ENCODE data around the gene TNRC6B.

Gene TNRC6B

DNA sequence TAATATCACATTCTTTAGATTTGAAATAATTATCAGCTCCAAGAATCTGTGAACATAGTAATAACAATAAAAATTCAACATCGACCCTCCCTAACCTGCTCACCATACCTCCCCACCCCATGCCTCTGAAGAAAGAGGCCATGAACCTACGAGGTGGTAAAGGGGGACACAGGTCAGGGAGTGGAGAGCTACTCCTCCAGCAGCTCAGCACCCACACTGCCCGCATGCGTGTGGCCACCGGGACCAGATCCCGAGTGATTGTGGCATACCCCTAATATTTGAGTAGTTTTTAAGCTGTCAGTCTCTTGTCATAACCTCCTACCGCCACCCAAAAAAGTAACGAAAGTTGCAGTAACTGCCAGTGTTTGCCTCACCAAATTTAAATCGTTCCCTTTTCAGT is 151.7 kb downstream of the TNRC6B start:
- no peak for DNase-seq

DNA sequence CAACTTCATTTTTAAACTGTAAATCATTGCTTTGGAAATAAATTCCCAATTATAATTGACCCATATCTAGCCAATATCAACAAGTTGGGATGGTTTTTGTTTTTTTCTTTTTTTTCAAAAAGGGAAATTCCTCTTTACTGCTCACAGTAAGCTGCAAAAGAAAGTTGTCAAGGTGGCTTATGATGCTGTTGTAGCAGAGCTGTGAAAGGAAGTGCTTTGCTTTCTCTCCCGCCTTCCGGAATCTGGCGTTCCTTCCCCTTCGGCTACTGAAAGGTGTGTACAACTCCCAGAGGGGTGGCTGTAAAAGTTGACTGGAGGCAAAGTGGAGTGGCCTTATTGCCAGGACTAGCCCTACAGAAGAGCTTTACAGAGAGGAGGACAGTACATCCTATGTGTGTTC is 152.4 kb downstream of the TNRC6B start:
- no peak for DNase-seq

DNA sequence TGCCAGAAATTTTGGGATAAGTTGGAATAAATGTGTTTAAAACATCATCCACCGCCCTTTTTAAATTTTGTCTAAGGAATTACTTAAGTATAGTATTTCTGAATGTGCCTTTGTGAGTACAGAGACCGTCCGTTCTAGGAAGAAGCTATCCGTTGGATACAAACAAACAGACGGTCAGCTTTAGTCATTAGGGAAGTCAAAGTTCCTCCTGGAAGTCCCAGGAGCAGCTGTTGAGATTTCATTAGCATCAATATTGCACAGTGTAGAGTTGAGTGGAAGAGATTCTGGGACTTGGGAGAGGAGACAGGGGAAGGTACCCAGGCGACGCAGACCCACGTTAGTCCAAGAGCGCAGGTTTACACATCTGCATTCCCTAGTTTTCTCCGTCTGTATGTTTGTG is 152.9 kb downstream of the TNRC6B start:
- no peak for DNase-seq

DNA sequence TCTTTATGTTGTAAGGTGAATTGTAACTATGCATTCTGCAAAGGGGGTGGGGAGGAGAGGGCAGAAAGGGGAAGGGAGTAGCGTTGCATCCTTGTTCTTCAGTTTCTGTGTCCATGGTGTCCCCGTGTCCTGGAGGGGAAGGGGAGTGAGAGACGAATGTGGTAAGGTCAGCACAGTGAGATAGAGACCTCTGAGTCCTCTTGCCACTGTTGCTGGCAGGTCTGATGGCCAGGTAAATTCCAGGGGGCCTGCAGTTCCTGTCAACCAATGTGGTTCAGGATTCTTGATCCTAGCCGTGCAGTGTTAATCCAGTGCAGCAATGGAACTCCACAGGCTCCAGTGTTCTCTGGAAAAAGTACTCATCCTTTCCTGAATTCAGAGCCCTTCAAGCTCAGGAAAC is 154.0 kb downstream of the TNRC6B start:
- no peak for DNase-seq

DNA sequence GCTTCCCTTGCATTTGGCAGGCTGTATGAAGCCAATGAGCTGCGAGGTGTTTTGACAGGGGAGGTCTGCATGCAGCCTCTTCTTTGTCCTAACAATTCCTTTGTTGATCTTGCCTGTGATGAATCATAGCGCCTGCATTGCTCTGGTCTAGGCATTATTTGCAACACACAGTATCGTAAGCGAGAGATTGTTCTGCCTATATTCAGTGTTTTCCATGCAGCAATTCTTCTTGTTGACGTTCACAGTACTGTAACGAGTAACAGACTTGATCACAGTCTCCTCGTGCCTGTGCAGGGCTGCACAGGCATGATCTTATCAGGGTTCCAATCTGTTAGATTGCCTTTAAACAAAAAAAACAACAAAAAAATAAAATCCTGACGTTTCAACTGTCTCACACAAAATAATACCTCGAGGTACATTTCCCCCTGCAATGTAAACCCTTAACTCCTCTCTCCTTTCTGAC is 154.6 kb downstream of the TNRC6B start:
- DNase-seq = no peak

DNA sequence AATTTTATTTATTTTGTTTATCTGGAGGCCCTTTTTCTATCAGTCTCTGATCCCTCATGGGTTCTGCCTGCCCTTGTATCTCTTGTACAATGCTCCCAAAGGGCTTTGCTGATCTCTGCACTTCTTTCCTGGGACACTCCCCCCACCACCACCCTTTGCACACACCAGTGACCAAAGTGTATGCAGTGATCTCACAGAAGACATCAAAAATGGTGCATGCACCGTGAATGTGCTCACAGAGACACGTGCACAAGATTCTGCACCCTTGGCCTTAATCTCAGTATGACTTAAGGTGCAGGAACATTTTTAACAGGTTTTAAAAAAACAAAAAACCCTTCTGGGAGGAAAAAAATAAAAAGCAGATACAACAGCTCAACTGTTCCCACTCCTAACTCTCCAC is 156.3 kb downstream of the TNRC6B start:
- no peak for DNase-seq

DNA sequence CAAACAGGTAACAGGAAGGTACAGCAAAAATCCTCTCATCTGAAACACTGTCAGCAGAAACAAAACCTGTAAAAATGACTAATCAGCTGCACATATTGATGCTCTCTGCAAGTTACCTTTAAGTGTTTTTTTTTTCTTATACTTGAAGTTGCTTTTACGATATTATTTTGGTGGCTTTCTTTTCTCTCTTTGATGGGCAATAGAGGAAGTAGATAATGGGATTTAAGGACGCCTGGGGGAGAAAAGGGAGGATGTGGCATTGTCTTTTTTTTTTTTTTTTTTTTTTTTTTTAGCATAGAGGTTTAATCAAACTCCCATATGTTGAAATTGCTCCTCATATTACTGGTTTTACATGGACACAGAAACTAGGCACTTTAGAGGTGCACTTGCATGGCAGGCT is 157.2 kb downstream of the TNRC6B start:
- no peak for DNase-seq

DNA sequence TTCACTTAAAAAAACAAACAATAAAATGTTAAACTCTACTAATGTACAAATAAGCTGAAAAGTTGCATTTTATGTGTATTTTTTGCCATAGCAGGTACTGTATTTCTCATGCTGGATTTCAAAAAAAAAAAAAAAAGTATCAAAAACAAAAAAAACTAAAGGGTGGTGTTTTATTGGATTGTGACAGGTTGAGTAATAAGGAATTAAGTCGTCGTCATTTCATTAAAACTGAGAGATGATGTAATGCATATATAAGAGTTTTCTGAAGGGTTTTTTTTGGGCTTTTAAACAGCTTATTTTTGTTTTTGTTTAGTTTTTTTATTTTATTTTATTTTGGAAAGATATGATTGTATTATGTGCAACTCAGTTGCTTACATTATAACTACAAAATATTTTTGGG is 157.6 kb downstream of the TNRC6B start:
- no peak for DNase-seq

DNA sequence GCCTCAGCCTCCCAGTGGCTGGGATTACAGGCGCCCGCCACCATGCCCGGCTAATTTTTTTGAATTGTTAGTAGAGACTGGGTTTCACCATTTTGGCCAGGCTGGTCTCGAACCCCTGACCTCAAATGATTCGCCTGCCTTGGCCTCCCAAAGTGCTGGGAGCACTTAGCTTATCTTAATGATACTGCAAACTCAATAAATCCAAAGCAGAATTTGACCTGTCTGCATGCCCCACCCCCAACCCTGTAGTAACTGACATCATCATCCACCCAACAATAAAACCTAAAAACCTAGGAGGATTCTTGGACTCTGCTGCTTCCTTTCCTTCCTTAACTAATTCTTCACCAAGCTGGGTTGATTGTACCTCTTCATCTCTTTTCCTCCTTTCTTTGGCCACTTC is 162.3 kb downstream of the TNRC6B start:
- DNase-seq = no peak

DNA sequence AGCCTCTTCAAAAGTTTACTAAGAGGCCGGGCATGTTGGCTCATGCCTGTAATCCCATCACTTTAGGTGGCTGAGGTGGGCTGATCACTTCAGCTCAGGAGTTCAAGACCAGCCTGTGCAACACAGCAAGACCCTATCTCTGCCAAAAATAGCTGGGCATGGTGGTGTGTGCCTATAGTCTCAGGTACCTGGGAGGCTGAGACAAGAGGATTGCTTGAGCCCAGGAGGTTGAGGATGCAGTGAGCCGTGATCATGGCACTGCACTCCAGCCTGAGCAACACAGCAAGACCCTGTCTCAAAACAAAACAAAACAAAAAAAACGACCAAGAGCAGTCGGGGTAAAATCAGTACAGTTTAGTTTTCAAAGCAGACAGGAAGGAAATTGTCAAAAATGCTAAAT is 163.9 kb downstream of the TNRC6B start:
- DNase-seq = no peak

DNA sequence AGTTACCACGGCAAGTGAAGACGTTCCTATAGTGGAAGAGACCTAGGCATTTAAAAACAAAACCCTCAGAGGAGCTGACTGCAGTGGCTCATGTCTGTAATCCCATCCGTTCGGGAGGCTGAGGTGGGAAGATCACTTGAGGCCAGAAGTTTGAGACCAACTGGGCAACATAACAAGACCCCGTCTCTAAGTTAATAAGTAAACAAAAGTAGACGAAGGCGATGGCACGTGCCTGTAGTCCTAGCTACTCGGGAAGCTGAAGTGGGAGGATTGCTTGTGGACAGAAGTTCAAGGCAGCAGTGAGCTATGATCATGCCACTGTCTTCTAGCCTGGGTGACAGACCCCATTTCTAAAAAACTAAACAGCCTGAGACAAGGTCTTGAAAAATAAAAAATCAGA is 164.8 kb downstream of the TNRC6B start:
- no peak for DNase-seq

DNA sequence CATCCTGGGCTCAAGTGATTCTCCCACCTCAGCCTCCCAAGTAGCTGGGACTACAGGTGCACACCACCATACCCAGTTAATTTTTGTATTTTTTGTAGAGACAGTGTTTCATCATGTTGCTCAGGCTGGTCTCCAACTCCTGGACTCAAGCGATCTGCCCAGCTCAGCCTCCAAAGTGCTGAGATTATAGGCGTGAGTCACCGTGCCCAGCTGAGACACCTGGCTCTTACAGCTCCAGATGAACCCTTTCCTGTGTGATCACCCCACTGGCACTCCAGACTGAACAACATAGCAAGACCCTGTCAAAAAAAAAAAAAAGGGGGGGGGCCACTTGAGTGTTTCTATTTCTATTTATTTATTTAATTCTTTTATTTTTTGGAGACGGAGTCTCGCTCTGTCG is 167.5 kb downstream of the TNRC6B start:
- DNase-seq = no peak

DNA sequence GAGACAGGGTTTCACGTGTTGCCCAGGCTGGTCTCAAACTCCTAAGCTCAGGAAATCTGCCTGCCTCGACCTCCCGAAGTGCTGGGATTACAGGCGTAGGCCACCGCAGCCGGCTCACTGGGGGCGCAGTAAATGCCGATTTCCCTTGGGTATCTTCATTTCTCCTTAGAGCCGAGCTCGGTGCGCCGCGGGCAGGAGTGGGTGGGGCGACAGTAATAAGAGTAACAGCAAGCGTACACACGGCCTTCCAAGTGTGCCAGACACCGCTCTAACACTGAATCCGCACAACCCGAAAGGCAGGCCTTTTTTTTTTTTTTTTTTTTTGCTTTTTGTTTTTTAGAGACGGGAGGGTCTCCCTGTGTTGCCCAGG is 168.1 kb downstream of the TNRC6B start:
- no peak for DNase-seq

DNA sequence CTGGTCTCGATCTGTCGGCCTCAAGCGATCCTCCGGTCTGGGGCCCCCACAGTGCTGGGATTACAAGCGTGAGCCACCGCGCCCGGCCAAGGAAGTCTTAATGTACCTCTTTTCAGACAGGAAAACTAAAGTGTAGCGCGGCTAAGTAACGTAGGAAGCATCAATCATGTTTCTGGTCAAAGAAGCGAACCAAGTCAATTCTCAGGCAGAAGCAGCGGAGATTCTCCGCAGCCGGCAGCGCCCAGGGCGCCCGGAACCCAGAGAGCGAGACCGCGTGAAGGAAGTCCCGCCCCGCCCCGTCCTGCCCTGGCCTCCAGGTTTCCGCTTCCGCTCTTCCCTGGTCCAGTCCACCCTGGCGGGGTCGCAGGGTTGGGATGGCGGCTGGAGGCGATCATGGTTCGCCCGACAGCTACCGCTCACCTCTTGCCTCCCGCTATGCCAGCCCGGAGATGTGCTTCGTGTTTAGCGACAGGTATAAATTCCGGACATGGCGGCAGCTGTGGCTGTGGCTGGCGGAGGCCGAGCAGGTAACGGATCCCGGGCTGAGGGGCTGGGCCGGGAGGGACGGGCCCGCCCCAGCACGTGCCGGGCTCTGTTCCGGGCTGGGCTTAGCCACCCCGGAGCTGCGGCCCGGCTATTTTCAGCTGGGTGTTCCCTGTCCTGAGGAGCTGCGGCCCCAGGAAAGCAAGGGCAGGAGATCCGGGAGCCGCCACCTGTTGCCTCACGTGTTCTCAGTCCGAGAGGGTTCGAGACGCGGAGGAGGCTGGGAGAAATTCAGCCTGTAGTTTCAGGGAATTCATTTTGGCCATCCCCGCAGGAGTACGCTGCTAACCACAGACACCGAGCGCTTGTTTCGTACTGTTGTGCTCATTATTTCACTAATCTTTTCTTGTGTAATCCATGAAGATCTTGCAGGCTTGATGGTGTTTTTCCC is 168.7 kb downstream of the TNRC6B start, which contains the start of gene ADSL:
TSS of gene ADSL (plus strand) at position 316 of the 934 bp plus-strand sequence. CDS start at position 375, 59 bp downstream.
- no peak for DNase-seq

DNA sequence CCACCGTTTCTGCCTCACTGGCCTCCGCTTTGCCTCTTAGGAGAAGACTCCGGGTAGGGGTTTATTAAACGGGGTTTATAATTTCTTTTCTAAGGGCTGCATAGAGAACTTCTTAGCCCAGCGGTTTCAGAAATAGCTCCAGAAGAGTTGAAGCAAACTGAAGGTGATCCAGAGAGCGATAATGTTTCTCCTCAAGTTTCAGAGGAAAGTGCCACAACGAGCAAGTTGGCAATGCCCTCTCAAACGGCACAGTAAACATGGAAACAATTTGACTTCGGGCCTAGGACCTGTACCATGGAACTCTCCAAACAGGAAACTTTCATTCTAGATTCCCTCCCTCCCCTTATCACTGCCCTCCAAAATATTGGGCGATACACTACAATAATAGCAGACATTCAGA is 169.6 kb downstream of the TNRC6B start:
- DNase-seq = no peak

DNA sequence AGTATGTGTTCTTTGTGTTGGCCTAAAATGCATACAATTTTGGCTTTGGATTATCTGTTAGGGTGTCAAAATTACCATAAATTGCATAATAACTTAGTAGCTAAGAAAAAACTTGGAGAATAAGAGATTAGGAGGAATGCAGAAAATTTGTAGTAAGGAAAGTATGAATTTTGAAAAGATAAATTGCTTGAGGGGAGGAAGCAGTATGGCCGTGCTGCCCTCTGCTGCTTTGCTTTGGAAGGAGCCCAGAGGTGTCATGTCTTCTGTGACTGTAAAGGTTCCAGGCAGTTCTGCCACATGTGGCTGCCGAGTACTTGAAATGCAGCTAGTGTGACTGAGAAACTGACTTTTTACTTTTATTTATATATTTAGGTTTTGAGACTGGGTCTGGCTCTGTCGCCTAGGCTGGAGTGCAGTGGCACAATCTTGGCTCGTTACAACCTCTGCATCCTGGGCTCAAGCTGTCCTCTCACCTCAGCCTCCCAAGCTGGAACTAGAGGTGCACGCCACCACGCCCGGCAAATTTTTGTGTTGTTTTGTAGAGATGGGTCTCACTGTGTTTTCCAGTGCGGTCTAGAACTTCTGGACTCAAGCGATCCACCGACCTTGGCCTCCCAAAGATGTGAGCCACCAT is 170.4 kb downstream of the TNRC6B start:
- DNase-seq = no peak

DNA sequence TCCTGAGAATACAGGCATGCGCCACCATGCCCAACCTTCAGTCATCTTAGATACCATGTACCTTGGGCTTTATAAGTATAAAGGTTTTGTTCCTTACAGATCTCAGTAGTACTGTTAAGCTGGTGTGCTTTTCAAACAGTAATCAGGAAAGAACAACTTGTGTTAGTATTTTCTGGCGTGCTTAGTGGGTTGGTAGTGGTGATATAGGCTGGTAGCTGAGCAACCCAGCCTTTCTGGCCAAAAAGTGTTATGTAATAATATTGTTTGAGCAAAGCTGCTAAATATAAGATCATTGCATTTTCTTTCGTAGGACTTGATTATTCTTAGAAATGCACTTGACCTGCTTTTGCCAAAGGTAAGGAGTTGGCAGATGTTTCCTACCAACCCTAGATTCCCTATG is 175.0 kb downstream of the TNRC6B start:
- no peak for DNase-seq

DNA sequence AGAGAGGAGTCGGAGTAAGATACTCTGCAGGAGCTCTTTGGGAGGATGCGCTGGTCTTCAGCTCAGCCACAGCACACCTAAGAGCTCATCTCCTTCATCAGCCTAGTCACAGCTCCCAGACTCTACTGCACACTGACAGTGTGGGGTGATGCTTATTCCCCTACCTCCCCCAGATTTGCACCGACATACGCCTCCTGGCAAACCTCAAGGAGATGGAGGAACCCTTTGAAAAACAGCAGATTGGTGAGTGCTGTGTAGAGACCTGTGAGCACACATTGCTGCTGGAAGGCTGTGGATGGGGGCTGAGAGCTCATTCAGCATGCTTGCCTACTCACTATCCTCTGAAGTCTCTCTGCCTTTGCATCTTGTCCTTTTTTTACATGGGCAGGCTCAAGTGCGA is 183.4 kb downstream of the TNRC6B start:
- DNase-seq = no peak

DNA sequence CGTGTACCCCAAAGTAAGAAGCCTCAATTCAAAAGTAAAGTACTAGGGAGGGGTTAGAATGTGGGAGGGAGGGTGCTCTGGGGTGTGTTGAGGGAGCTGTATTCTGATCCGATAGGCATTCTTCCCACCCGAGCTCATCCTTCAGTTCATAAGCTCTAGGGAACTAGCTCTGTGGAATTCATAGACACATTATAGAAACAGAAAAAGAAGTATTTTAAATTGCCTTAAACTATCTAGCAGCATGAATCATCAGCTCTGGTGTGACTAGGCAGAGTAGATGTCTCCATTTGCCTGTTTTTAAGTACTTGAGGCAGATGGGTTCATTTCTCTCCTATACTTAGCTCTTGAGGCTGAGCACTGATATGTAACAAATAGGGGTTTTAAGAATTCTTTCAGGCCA is 185.3 kb downstream of the TNRC6B start:
- no peak for DNase-seq

DNA sequence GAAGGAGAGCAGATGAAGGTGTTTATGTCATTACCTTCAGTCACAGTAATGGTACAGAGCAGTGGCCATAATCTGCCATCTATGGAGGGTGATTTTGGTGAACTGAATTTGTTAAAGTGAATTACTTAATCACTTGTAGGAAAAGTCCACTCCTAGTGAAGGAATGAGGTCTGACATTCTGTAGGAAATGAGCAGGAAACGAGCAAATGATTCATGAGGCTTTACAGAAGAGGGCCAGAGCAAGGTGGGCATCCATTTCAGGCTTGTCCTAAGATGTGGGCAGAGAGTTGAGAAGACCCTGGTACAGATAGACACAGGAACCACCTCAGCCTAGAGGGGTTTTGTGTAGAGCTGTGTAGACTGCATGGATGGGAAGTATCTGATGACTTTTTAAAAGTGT is 186.7 kb downstream of the TNRC6B start:
- DNase-seq = no peak

DNA sequence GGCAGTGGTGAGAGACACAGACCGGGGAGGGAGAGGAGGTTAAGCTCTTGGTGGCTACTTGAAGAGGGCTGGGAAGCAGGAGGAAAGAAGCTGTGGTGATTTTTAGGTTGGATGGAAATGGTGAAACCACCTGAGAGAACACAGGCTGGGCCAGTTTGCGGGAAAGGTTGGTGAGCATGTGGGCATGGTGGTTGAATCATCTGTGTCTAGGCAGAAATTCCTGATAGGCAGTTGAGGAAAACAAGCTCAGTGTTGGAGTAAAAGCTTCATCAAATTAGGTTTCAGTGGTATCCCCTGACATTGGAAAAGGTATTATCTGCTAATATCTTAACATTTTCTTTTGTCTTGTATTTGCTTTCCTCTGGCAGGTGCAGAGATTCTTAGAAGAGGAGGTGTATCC is 188.3 kb downstream of the TNRC6B start:
- no peak for DNase-seq

DNA sequence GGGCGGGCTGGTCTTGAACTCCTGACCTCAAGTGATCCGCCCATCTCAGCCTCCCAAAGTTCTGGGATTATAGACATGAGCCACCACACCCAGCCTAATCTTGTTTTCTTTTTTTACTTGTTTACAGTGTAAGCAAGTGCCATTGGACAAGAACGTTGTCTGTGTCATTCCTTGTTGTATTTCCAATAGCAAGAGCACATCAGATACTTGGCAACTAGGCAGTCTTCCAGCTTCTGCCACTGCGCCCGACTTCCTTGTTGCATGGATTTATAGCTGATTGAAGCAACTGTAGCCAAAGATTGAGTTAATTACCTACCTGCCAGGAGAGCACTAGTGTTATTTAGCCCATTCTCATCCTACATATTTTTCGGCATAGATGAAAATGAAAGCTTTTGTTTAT is 189.6 kb downstream of the TNRC6B start:
- no peak for DNase-seq

DNA sequence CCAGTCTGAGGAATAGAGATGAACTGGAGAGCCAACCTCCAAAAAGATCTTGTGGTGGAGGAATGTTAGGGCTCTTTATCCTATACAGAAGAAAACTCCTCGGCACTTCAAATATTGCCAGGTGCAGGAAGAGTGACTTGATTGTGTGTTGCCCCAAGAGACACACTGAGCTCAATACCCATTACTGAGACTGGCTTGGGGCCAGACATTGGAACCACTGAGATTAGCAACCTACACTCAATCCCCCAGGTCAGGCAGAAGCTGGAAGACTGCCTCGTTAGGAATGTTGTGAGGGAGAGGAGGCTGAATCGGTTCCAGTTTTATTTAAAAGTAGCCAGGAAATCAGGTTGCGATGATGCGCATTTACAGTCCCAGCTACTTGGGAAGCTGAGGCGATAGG is 190.3 kb downstream of the TNRC6B start:
- DNase-seq = no peak

DNA sequence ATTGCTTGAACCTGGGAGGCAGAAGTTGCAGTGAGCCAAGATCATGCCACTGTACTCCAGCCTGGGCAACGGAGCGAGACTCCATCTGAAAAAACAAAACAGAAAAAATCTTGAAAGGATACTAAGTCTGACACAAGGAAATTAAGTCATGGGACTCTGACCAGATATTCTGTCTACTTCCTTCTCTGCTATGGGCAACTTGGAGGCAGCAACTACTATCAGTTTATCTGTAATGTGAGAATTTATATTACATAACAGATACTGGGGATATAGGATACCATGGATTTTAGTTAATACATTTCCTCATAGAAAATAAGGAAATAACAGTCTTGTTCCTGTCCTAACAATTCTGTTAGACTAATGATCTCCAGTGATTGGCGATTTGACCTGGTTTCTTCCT is 191.1 kb downstream of the TNRC6B start:
- no peak for DNase-seq

DNA sequence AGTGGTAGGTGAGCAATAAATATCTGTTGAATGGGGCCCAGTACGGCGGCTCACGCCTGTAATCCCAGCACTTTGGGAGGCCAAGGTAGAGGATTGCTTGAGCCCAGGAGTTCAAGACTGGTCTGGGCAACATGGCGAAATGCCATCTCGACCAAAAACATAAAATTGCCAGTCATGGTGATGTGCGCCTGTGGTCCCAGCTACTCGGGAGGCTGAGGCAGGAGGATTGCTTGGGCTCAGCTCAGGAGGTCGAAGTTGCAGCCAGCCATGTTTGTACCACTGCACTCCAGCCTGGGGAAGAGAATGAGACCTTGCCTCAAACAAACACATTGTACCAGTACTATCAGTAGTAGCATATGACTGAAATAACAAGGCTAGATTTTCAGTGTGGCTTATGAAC is 196.8 kb downstream of the TNRC6B start:
- DNase-seq = no peak

Measured in NCI-H187 treated with DMSO at 0.1 percent for 48 hours (cell line).